Natural killer cell (primary cell): Measurements from ENCODE around the gene DUSP7. TPM values are rescaled to one million over a fixed set of nuclear protein-coding genes. Genes with fewer than 3 reads are reported as not detected.

Experiments used
- ATAC-seq, 3 donors: fragments of 150-1000 bp in 2 of 3; fragments of 200-7000 bp in 1 of 3; cut with Tn5 transposase; 1 replicate in 1 of 3; 2 replicates in 2 of 3; pipeline ENCODE4 v1.10.0; 2021; ENCODE audit warnings: mild to moderate bottlenecking in 2 of 3, moderate library complexity in 2 of 3
- DNase-seq, 2 donors: peaks; one replicate each; pipeline versions ENCODE4 v3.0.0 to v3.0.0-alpha.2; 2013 to 2021; ENCODE audit warnings: mixed read lengths in 1 of 2
- H3K27ac ChIP-seq: one replicate; pipeline ENCODE4 v1.5.1; 2013; ENCODE audit warnings: mild to moderate bottlenecking, low read length
- H3K27me3 ChIP-seq: one replicate; pipeline ENCODE4 v1.6.1; 2013; ENCODE audit warnings: low read length; ENCODE audit not compliant: control insufficient read depth, insufficient read depth
- H3K36me3 ChIP-seq: one replicate; pipeline ENCODE4 v1.6.1; 2013; ENCODE audit warnings: low read length; ENCODE audit not compliant: control insufficient read depth, insufficient read depth
- H3K4me1 ChIP-seq: one replicate; pipeline ENCODE4 v1.6.1; 2013; ENCODE audit warnings: low read length; ENCODE audit not compliant: control insufficient read depth, insufficient read depth
- H3K4me3 ChIP-seq: one replicate; pipeline ENCODE4 v1.5.1; 2013; ENCODE audit warnings: low read length
- H3K9me3 ChIP-seq: one replicate; pipeline ENCODE4 v1.6.1; 2013; ENCODE audit warnings: low read length; ENCODE audit not compliant: control insufficient read depth, insufficient read depth
- H3K27ac Mint-ChIP-seq, 2 donors: one replicate each; pipeline ENCODE4 v1.8.0; 2022; ENCODE audit warnings: mild to moderate bottlenecking in 2 of 2, mixed read lengths in 2 of 2, moderate library complexity in 1 of 2
- H3K27me3 Mint-ChIP-seq, 2 donors: one replicate each; pipeline ENCODE4 v1.8.0; 2022; ENCODE audit warnings: low read depth in 2 of 2, mixed read lengths in 2 of 2
- H3K36me3 Mint-ChIP-seq: one replicate; pipeline ENCODE4 v1.8.0; 2022; ENCODE audit warnings: mixed read lengths
- H3K4me1 Mint-ChIP-seq, 2 donors: one replicate each; pipeline ENCODE4 v1.8.0; 2022; ENCODE audit warnings: mixed read lengths in 2 of 2
- H3K4me3 Mint-ChIP-seq: one replicate; pipeline ENCODE4 v1.8.0; 2022; ENCODE audit warnings: mild to moderate bottlenecking, moderate library complexity, mixed read lengths
- H3K9me3 Mint-ChIP-seq, 2 donors: one replicate each; pipeline ENCODE4 v1.8.0; 2022; ENCODE audit warnings: mixed read lengths in 2 of 2
- WGBS: methylation state at CpG from one replicate; pipeline ENCODE4 v1.1.7; 2013; ENCODE audit warnings: missing lambda C conversion rate; ENCODE audit not compliant: insufficient coverage; 5-methylcytosine and 5-hydroxymethylcytosine counted together
- intact Hi-C: fragments of 100-400 bp; cut with micrococcal nuclease; formaldehyde crosslinking; loops from one replicate; pipeline ENCODE4 v1.14.2; 2022
- total RNA-seq, 4 donors: library from RNA; stranded (reverse); fragments of 120-200 nt in 1 of 4; gene quantifications; one replicate each; pipeline versions ENCODE4 v1.2.3 to v1.2.4, GENCODE V29; 2013 to 2022
- TF ChIP-seq, protein P1 (sequence below): fragments of 200-600 bp; IDR thresholded peaks from one replicate; pipeline ENCODE4 v1.8.0; 2022; ENCODE audit warnings: antibody characterized with exemption

DUSP7 gene
- total RNA-seq, 3 donors from 2014 or later (not counting 1 experiment from before 2014, with no cell fraction given), result 8.7 to 17.4 (median 11.6) TPM

DNA sequence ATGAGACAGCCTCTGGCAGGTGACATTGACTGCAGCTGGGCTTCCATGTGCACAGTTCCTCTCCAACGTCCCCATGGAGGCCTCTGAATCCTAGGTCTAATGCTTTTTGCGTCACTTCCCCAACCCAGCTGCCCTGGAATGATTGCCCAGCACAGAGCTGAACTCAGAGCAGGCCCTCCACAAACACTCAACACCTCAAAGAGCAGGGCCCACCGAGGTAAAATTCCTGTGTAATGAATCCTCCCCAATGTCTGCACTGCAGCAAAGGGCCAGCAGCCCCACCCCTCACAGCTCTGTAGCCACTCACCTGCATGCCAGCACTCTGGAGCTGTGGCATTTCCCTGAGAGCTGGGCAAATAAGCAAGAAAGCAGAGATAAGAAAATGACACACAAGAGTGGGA lies 42.6 kb upstream of the DUSP7 start:
- TF ChIP-seq, protein P1, sequence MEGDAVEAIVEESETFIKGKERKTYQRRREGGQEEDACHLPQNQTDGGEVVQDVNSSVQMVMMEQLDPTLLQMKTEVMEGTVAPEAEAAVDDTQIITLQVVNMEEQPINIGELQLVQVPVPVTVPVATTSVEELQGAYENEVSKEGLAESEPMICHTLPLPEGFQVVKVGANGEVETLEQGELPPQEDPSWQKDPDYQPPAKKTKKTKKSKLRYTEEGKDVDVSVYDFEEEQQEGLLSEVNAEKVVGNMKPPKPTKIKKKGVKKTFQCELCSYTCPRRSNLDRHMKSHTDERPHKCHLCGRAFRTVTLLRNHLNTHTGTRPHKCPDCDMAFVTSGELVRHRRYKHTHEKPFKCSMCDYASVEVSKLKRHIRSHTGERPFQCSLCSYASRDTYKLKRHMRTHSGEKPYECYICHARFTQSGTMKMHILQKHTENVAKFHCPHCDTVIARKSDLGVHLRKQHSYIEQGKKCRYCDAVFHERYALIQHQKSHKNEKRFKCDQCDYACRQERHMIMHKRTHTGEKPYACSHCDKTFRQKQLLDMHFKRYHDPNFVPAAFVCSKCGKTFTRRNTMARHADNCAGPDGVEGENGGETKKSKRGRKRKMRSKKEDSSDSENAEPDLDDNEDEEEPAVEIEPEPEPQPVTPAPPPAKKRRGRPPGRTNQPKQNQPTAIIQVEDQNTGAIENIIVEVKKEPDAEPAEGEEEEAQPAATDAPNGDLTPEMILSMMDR, result no peak
- no peak for DNase-seq
- Mint-ChIP-seq H3K36me3 (no peaks in the 10 kb centered on the region), H3K27ac (no peak overlapping the region), H3K4me1 (peaks cover 20 to 29% of the 10 kb centered on the region in 2 donors), H3K9me3 (peaks cover 0 to 2% of the 10 kb centered on the region in 2 donors), H3K4me3 (no peak overlapping the region), H3K27me3 (no peaks in the 10 kb centered on the region)
- H3K27me3 ChIP-seq, result no peaks in the 10 kb centered on the region
- H3K4me3 ChIP-seq, result no peak overlapping the region
- intact Hi-C loops, result no loop called here
- no peaks in the 10 kb centered on the region for H3K36me3 ChIP-seq
- whole genome bisulfite sequencing, result 91% methylated on average over 3 of the region's 3 CpGs
- ATAC-seq, result no peak
- no peak overlapping the region for H3K27ac ChIP-seq
- H3K9me3 ChIP-seq, result peaks cover 3% of the 10 kb centered on the region
- peaks cover 18% of the 10 kb centered on the region for H3K4me1 ChIP-seq

DNA sequence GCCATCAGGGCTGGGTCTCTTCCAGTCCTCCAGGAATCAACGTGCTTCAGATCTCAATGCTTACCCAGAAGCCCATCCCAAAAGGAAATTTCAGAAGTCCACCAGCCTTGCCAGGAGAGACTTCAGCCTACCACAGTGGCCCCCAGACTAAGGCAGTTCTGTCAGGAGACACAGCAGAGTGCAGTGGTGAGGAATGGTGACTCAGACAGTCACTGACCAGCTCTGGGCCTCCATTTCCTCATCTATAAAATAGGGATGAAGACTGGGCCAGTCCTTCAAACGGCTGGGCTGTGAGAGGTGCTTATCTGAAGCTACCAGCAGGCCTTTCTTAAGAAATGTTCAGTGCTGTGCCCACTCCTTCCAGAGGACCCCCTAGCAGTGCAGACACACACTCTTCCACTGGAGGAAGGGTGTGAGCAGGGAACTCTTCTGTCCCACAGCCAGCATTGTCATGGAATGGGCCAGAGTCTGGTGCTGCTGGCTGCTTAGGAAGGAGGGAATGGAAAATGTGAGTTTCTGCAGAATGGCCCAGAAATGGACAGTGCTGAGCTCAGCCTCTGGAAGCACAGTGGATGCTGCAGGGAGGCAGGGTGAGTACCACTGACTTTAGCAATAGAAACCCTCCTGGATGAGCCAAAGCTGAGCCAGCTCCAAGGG lies 41.6 kb upstream of the DUSP7 start:
- Histone ChIP-seq H3K27ac (no peak overlapping the region), H3K27me3 (no peaks in the 10 kb centered on the region), H3K9me3 (peaks cover 3% of the 10 kb centered on the region), H3K4me1 (peaks cover 18% of the 10 kb centered on the region), H3K4me3 (no peak overlapping the region), H3K36me3 (no peaks in the 10 kb centered on the region)
- 94% methylated on average over 2 of the region's 2 CpGs for WGBS
- TF ChIP-seq, protein P1, result no peak
- intact Hi-C loops, result no loop called here
- no peak for DNase-seq
- H3K27me3 Mint-ChIP-seq, result no peaks in the 10 kb centered on the region
- H3K4me1 Mint-ChIP-seq, result peaks cover 20 to 29% of the 10 kb centered on the region in 2 donors
- H3K27ac Mint-ChIP-seq, result no peak overlapping the region
- H3K9me3 Mint-ChIP-seq, result peaks cover 0 to 2% of the 10 kb centered on the region in 2 donors
- no peaks in the 10 kb centered on the region for H3K36me3 Mint-ChIP-seq
- ATAC-seq, result no peak
- no peak overlapping the region for H3K4me3 Mint-ChIP-seq

DNA sequence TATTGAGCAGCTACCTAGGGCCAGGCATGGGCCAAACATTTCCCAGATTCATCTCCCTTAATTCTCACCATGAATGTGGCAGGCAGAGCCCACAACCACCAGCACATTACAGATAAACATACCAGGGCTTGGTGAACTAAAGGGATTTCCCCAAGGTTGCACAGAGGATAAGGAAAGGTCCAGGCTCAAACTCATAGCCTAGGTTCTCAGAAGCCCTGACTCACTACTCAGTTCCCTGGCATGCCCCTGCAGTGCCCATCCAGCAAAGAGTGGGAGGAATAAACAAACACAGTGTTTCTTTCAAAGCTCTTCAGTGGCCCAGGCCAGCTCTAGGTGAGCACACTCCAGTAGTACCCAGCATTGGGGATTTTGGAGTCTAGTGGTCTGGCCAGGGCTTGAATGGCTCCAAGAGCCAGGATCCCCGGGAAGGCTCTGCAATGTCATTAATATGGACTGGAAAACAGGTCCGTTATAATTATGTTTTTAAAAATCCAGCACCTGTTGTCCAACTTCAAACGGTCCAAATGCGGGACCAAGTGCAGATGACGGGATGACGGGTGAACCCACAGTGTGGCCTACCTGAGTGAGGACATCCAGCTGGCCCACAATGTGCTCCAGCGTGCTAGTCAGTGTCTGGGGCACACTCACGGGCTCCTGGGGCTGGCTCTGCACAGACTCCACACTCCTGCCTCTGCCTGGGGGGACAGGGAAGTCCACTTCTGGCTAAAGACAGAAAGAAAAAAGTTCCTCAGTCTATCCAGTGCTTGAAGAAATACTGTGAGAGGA lies 39.8 kb upstream of the DUSP7 start:
- Histone ChIP-seq H3K27ac (no peak overlapping the region), H3K4me1 (peaks cover 18% of the 10 kb centered on the region), H3K9me3 (peaks cover 3% of the 10 kb centered on the region), H3K36me3 (no peaks in the 10 kb centered on the region), H3K4me3 (no peak overlapping the region), H3K27me3 (no peaks in the 10 kb centered on the region)
- intact Hi-C loops, result no loop called here
- WGBS, result 95% methylated on average over 8 of the region's 8 CpGs
- Mint-ChIP-seq H3K36me3 (no peaks in the 10 kb centered on the region), H3K9me3 (no peaks in the 10 kb centered on the region), H3K27ac (no peak overlapping the region), H3K4me1 (peaks cover 20 to 25% of the 10 kb centered on the region in 2 donors), H3K27me3 (no peaks in the 10 kb centered on the region), H3K4me3 (no peak overlapping the region)
- TF ChIP-seq, protein P1, result no peak
- ATAC-seq (no peak), DNase-seq (no peak)
